PC-9 (cell line): ENCODE measurements around the gene FDX2.

Experiments used
- CTCF ChIP-seq: fragments of 200-600 bp; sonication (generic); conservative IDR thresholded peaks from 2 replicates; pipeline ENCODE4 v1.6.1; 2017; ENCODE audit warnings: mixed run types, antibody characterized with exemption, mild to moderate bottlenecking, moderate library complexity
- EZH2 ChIP-seq: fragments of 200-600 bp; sonication (generic); IDR thresholded peaks from 2 replicates; pipeline ENCODE4 v1.8.0; 2017; ENCODE audit warnings: antibody characterized with exemption, low read depth

GRCh38 chr19:10285393-10285792 lies 30.4 kb downstream of the FDX2 start:
- TF ChIP-seq CTCF (no peak), EZH2 (no peak)
